WTC11 (cell line): ENCODE data around the gene PCSK2. TPM values are rescaled to one million over a fixed set of nuclear protein-coding genes. Genes with fewer than 3 reads are reported as not detected.

ENCODE experiments used
- ATAC-seq: fragments of 200-7000 bp; cut with Tn5 transposase; 2 replicates; pipeline ENCODE4 v1.10.0; 2021; ENCODE audit warnings: mild to moderate bottlenecking, moderate library complexity
- CTCF ChIA-PET: fragments of 300-600 bp; sonication (Branson Sonifier 250); formaldehyde crosslinking; loops from one replicate; lab custom pipeline; 2021; ENCODE audit warnings: antibody characterized with exemption; lab: Charles Lee
- POLR2A ChIA-PET: fragments of 350-600 bp; sonication (Branson Sonifier 250); formaldehyde crosslinking; loops from one replicate; lab custom pipeline; 2021; ENCODE audit warnings: antibody characterized with exemption; lab: Charles Lee
- DNase-seq: peaks from one replicate; pipeline ENCODE4 v3.0.0; 2021; ENCODE audit warnings: low spot score
- H3K27ac Mint-ChIP-seq: 2 replicates; pipeline ENCODE4 v1.8.0; 2021; ENCODE audit warnings: mixed read lengths
- H3K27me3 Mint-ChIP-seq: 2 replicates; pipeline ENCODE4 v1.8.0; 2021; ENCODE audit warnings: low read depth, mild to moderate bottlenecking, moderate library complexity, mixed read lengths
- H3K36me3 Mint-ChIP-seq: 2 replicates; pipeline ENCODE4 v1.8.0; 2021; ENCODE audit warnings: mixed read lengths
- H3K4me1 Mint-ChIP-seq: 2 replicates; pipeline ENCODE4 v1.8.0; 2022; ENCODE audit warnings: mixed read lengths
- H3K4me3 Mint-ChIP-seq: 2 replicates; pipeline ENCODE4 v1.8.0; 2021; ENCODE audit warnings: mild to moderate bottlenecking, moderate library complexity, mixed read lengths
- H3K9me3 Mint-ChIP-seq: 2 replicates; pipeline ENCODE4 v1.8.0; 2021; ENCODE audit warnings: mixed read lengths
- ATF2 ChIP-seq: sonication (generic); formaldehyde crosslinking; IDR thresholded peaks from 2 replicates; pipeline ENCODE4 v1.8.1; 2022; ENCODE audit warnings: low read depth, missing genetic modification reagents, borderline replicate concordance
- CBFB ChIP-seq: sonication (generic); formaldehyde crosslinking; IDR thresholded peaks from 2 replicates; pipeline ENCODE4 v1.8.1; 2022; ENCODE audit warnings: mild to moderate bottlenecking, low read depth, missing genetic modification reagents
- E2F1 ChIP-seq: sonication (generic); formaldehyde crosslinking; IDR thresholded peaks from 2 replicates; pipeline ENCODE4 v1.8.0; 2022; ENCODE audit warnings: mild to moderate bottlenecking, missing genetic modification reagents
- EMX1 ChIP-seq: fragments of 250-450 bp; sonication (Bioruptor Pico); IDR thresholded peaks from 2 replicates; pipeline ENCODE4 v1.8.0; 2021; ENCODE audit warnings: mild to moderate bottlenecking
- ESRRA ChIP-seq: sonication (generic); formaldehyde crosslinking; IDR thresholded peaks from 2 replicates; pipeline ENCODE4 v1.8.1; 2022; ENCODE audit warnings: mild to moderate bottlenecking, missing genetic modification reagents, borderline replicate concordance
- FOXP1 ChIP-seq: sonication (generic); formaldehyde crosslinking; IDR thresholded peaks from 2 replicates; pipeline ENCODE4 v1.8.0; 2022; ENCODE audit warnings: missing genetic modification reagents, mild to moderate bottlenecking, moderate library complexity, borderline replicate concordance
- FOXP4 ChIP-seq: sonication (generic); formaldehyde crosslinking; IDR thresholded peaks from 2 replicates; pipeline ENCODE4 v1.8.0; 2022; ENCODE audit warnings: mild to moderate bottlenecking, missing genetic modification reagents
- JAZF1 ChIP-seq: fragments of 250-450 bp; sonication (Bioruptor Pico); IDR thresholded peaks from 2 replicates; pipeline ENCODE4 v1.9.0; 2021; ENCODE audit warnings: moderate library complexity, mild to moderate bottlenecking, inconsistent platforms
- MYBL2 ChIP-seq: sonication (generic); formaldehyde crosslinking; IDR thresholded peaks from 2 replicates; pipeline ENCODE4 v1.8.1; 2023; ENCODE audit warnings: mild to moderate bottlenecking, moderate library complexity, missing genetic modification reagents
- NR1H2 ChIP-seq: sonication (generic); formaldehyde crosslinking; IDR thresholded peaks from 2 replicates; pipeline ENCODE4 v1.9.0; 2021; ENCODE audit warnings: mild to moderate bottlenecking, moderate library complexity, missing genetic modification reagents
- NR2C2 ChIP-seq: sonication (generic); formaldehyde crosslinking; IDR thresholded peaks from 2 replicates; pipeline ENCODE4 v1.8.0; 2022; ENCODE audit warnings: mild to moderate bottlenecking, missing genetic modification reagents
- PRRX2 ChIP-seq: fragments of 250-450 bp; sonication (Bioruptor Pico); IDR thresholded peaks from 2 replicates; pipeline ENCODE4 v1.8.0; 2021; ENCODE audit warnings: mild to moderate bottlenecking
- SMAD3 ChIP-seq: sonication (generic); formaldehyde crosslinking; IDR thresholded peaks from 2 replicates; pipeline ENCODE4 v1.8.0; 2022; ENCODE audit warnings: missing genetic modification reagents, mild to moderate bottlenecking, borderline replicate concordance
- SMAD4 ChIP-seq: sonication (generic); formaldehyde crosslinking; IDR thresholded peaks from 2 replicates; pipeline ENCODE4 v1.8.0; 2022; ENCODE audit warnings: mild to moderate bottlenecking, missing genetic modification reagents
- SP1 ChIP-seq: sonication (generic); formaldehyde crosslinking; conservative IDR thresholded peaks from 2 replicates; pipeline ENCODE4 v1.8.1; 2022; ENCODE audit warnings: missing genetic modification reagents
- TCF7 ChIP-seq: sonication (generic); formaldehyde crosslinking; IDR thresholded peaks from 2 replicates; pipeline ENCODE4 v1.8.0; 2022; ENCODE audit warnings: mild to moderate bottlenecking, low read depth, missing genetic modification reagents, moderate library complexity
- TEAD1 ChIP-seq: sonication (generic); formaldehyde crosslinking; IDR thresholded peaks from 2 replicates; pipeline ENCODE4 v1.8.0; 2022; ENCODE audit warnings: mild to moderate bottlenecking, missing genetic modification reagents
- TEAD4 ChIP-seq: sonication (generic); formaldehyde crosslinking; IDR thresholded peaks from 2 replicates; pipeline ENCODE4 v1.8.0; 2022; ENCODE audit warnings: mild to moderate bottlenecking, missing genetic modification reagents
- USF2 ChIP-seq: sonication (generic); formaldehyde crosslinking; IDR thresholded peaks from 2 replicates; pipeline ENCODE4 v1.8.1; 2023; ENCODE audit warnings: mild to moderate bottlenecking, missing genetic modification reagents, moderate library complexity
- ZNF263 ChIP-seq: sonication (generic); formaldehyde crosslinking; IDR thresholded peaks from 2 replicates; pipeline ENCODE4 v1.8.1; 2022; ENCODE audit warnings: low read depth, mild to moderate bottlenecking, moderate library complexity, missing genetic modification reagents
- ZNF425 ChIP-seq: fragments of 250-450 bp; sonication (Bioruptor Pico); conservative IDR thresholded peaks from 2 replicates; pipeline ENCODE4 v1.9.0; 2021; ENCODE audit warnings: mild to moderate bottlenecking
- ZSCAN18 ChIP-seq: fragments of 250-450 bp; sonication (Bioruptor Pico); IDR thresholded peaks from 2 replicates; pipeline ENCODE4 v2.1.2; 2022; ENCODE audit warnings: mild to moderate bottlenecking, moderate library complexity
- total RNA-seq: library from RNA; stranded (reverse); gene quantifications from 3 replicates; pipeline ENCODE4 v1.2.3, GENCODE V29; 2021
- TF ChIP-seq, protein P1 (sequence below): sonication (generic); formaldehyde crosslinking; IDR thresholded peaks from 2 replicates; pipeline ENCODE4 v1.8.1; 2022; ENCODE audit warnings: mild to moderate bottlenecking, missing genetic modification reagents, moderate library complexity, borderline replicate concordance
- TF ChIP-seq, protein P2 (sequence below): sonication (generic); formaldehyde crosslinking; IDR thresholded peaks from 2 replicates; pipeline ENCODE4 v1.8.1; 2022; ENCODE audit warnings: low read depth, mild to moderate bottlenecking, moderate library complexity, missing genetic modification reagents, borderline replicate concordance

The PCSK2 gene
- total RNA-seq, 1 experiment from 2014 or later = 0.74 TPM

GRCh38 chr20:17248224-17248623, 21.4 kb downstream of the PCSK2 start:
- peaks cover 12% of the 10 kb centered on the region for H3K4me1 Mint-ChIP-seq
- H3K4me3 Mint-ChIP-seq = no peak overlapping the region
- POLR2A ChIA-PET = no interaction called here
- ATAC-seq (peak; percentile 51), DNase-seq (no peak)
- CTCF ChIA-PET = interaction anchor here (1.6 kb wide), 1 partner anchor 183 kb away, joined by 5 read pairs; no protein-coding TSS in a partner anchor
- H3K27ac Mint-ChIP-seq = no peak overlapping the region
- TF ChIP-seq ZNF425 (CRISPR knock-in tag) (no peak), SMAD3 (no peak), FOXP1 (CRISPR knock-in tag) (no peak), NR2C2 (no peak), ZSCAN18 (CRISPR knock-in tag) (no peak), NR1H2 (CRISPR knock-in tag) (no peak), TCF7 (CRISPR knock-in tag) (no peak), CBFB (CRISPR knock-in tag) (no peak), PRRX2 (no peak), SMAD4 (CRISPR knock-in tag) (no peak), ATF2 (no peak), USF2 (no peak), EMX1 (CRISPR knock-in tag) (no peak), MYBL2 (CRISPR knock-in tag) (no peak), JAZF1 (no peak), ZNF263 (CRISPR knock-in tag) (no peak)
- TF ChIP-seq, protein P1, sequence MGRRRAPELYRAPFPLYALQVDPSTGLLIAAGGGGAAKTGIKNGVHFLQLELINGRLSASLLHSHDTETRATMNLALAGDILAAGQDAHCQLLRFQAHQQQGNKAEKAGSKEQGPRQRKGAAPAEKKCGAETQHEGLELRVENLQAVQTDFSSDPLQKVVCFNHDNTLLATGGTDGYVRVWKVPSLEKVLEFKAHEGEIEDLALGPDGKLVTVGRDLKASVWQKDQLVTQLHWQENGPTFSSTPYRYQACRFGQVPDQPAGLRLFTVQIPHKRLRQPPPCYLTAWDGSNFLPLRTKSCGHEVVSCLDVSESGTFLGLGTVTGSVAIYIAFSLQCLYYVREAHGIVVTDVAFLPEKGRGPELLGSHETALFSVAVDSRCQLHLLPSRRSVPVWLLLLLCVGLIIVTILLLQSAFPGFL = no peak
- H3K9me3 Mint-ChIP-seq = no peaks in the 10 kb centered on the region
- H3K27me3 Mint-ChIP-seq = no peaks in the 10 kb centered on the region
- no peaks in the 10 kb centered on the region for H3K36me3 Mint-ChIP-seq

GRCh38 chr20:17262786-17263185, 35.9 kb downstream of the PCSK2 start:
- DNase-seq (no peak), ATAC-seq (peak; percentile 65)
- no peaks in the 10 kb centered on the region for H3K9me3 Mint-ChIP-seq
- H3K27me3 Mint-ChIP-seq = no peaks in the 10 kb centered on the region
- ChIA-PET POLR2A (no interaction called here), CTCF (interaction anchor here (1.0 to 1.6 kb wide), 7 partner anchors 25 to 461 kb away, joined by 3 to 5 read pairs (median 3); partner anchors contain the start of gene PCSK2)
- peaks cover 8% of the 10 kb centered on the region; the same call in 1 of the 2 replicates for H3K4me1 Mint-ChIP-seq
- H3K36me3 Mint-ChIP-seq = no peaks in the 10 kb centered on the region
- H3K4me3 Mint-ChIP-seq = no peak overlapping the region
- no peak overlapping the region for H3K27ac Mint-ChIP-seq
- TF ChIP-seq, protein P1 = no peak
- TF ChIP-seq TEAD1 (CRISPR knock-in tag) (no peak), SP1 (no peak), FOXP4 (no peak), ESRRA (CRISPR knock-in tag) (no peak), FOXP1 (CRISPR knock-in tag) (no peak), E2F1 (CRISPR knock-in tag) (no peak), TEAD4 (CRISPR knock-in tag) (no peak), TCF7 (CRISPR knock-in tag) (no peak)
- TF ChIP-seq, protein P2, sequence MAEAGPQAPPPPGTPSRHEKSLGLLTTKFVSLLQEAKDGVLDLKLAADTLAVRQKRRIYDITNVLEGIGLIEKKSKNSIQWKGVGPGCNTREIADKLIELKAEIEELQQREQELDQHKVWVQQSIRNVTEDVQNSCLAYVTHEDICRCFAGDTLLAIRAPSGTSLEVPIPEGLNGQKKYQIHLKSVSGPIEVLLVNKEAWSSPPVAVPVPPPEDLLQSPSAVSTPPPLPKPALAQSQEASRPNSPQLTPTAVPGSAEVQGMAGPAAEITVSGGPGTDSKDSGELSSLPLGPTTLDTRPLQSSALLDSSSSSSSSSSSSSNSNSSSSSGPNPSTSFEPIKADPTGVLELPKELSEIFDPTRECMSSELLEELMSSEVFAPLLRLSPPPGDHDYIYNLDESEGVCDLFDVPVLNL (CRISPR knock-in tag) = no peak
